SK-N-SH (cell line): ENCODE data around the gene BIRC7.

ENCODE experiments used
- EP300 ChIP-seq, 2 experiments: IDR thresholded peaks; 2 replicates each; pipeline versions ENCODE4 v1.4.0 to v1.6.1; 2012; ENCODE audit warnings: borderline replicate concordance in 1 of 2, low read depth in 1 of 2, low read length in 1 of 2
- EZH2phosphoT487 ChIP-seq: fragments of 200-600 bp; sonication (generic); IDR thresholded peaks from 2 replicates; pipeline ENCODE4 v1.6.1; 2017; ENCODE audit warnings: low read depth, mixed run types, mild to moderate bottlenecking, antibody characterized with exemption, moderate library complexity, borderline replicate concordance
- GABPA ChIP-seq: IDR thresholded peaks from 2 replicates; pipeline ENCODE4 v1.4.0; 2012; ENCODE audit warnings: low read depth, mild to moderate bottlenecking
- POLR2AphosphoS5 ChIP-seq: IDR thresholded peaks from 2 replicates; pipeline ENCODE4 v1.6.1; 2012; ENCODE audit warnings: low read depth, low read length
- RAD21 ChIP-seq: IDR thresholded peaks from 2 replicates; pipeline ENCODE4 v1.6.1; 2012; ENCODE audit warnings: mild to moderate bottlenecking, low read length
- TF ChIP-seq, protein P1 (sequence below): fragments of 200-600 bp; sonication (generic); IDR thresholded peaks from 2 replicates; pipeline ENCODE4 v1.6.1; 2017; ENCODE audit warnings: antibody characterized with exemption, mild to moderate bottlenecking, moderate library complexity
- TF ChIP-seq, protein P2 (sequence below): fragments of 150-350 bp; IDR thresholded peaks from 2 replicates; pipeline ENCODE4 v1.6.1; 2017; ENCODE audit warnings: antibody characterized with exemption, low read length, low read depth, borderline replicate concordance

DNA sequence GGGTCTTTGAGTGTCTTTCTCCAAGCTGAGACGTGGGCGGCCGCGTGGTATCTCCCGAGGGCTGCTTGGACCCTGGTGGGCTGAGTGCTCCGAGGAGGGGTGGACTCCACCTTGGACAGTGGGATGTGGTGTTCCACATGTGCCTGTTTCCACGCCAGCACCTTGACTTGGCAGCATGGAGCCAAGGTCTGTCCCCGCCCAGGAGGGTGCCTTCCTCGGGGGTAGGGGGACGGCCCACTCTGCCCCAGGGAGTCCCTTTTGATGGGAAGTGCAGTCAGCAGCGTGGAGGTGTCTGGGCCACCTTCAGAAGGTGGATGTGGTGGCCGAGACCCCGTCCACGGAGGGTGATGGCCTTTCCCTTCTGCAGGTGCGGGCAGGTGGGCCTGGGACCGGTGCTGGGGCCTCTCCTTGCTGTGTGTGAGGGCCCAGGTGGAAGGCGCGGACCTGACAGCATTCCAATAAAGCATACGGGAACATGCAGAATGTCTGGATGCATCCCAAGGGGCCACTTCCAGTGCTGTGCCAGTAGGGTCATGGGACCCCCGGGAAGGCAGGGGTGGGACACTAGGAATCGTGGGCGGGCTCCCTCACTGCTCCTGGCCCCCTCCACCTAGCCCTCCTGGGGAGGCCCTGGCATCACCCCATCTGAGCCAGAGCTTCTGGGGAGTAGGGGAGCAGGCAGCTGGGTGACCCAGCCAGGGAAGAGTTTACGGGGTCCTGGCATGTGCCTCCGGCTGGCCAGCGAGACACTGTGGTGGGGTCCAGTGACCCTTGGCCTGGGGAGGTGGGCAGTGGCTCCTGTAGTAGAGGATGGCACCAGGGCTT, 53.8 kb downstream of the BIRC7 start:
- no peak for TF ChIP-seq EZH2phosphoT487
- TF ChIP-seq, protein P1, sequence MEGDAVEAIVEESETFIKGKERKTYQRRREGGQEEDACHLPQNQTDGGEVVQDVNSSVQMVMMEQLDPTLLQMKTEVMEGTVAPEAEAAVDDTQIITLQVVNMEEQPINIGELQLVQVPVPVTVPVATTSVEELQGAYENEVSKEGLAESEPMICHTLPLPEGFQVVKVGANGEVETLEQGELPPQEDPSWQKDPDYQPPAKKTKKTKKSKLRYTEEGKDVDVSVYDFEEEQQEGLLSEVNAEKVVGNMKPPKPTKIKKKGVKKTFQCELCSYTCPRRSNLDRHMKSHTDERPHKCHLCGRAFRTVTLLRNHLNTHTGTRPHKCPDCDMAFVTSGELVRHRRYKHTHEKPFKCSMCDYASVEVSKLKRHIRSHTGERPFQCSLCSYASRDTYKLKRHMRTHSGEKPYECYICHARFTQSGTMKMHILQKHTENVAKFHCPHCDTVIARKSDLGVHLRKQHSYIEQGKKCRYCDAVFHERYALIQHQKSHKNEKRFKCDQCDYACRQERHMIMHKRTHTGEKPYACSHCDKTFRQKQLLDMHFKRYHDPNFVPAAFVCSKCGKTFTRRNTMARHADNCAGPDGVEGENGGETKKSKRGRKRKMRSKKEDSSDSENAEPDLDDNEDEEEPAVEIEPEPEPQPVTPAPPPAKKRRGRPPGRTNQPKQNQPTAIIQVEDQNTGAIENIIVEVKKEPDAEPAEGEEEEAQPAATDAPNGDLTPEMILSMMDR: no peak
- no peak for TF ChIP-seq POLR2AphosphoS5
- TF ChIP-seq, protein P2, sequence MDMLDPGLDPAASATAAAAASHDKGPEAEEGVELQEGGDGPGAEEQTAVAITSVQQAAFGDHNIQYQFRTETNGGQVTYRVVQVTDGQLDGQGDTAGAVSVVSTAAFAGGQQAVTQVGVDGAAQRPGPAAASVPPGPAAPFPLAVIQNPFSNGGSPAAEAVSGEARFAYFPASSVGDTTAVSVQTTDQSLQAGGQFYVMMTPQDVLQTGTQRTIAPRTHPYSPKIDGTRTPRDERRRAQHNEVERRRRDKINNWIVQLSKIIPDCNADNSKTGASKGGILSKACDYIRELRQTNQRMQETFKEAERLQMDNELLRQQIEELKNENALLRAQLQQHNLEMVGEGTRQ: no peak
- no peak for TF ChIP-seq RAD21
- TF ChIP-seq EP300 (IDR thresholded peaks at IDR 0.05; ENCODE audit: borderline replicate concordance in 1 of 2, low read depth in 1 of 2, low read length in 1 of 2): no peak
- TF ChIP-seq GABPA: no peak
